Panc1 (cell line): Measurements from ENCODE around the gene UPK2. TPM values are rescaled to one million over a fixed set of nuclear protein-coding genes. Genes with fewer than 3 reads are reported as not detected.
A peak's percentile ranks its signal among the peaks of the same experiment; 100 is the strongest.

Source experiments
- ATAC-seq: fragments of 200-7000 bp; cut with Tn5 transposase; 2 replicates; pipeline ENCODE4 v1.9.1; 2020; ENCODE audit warnings: mild to moderate bottlenecking, moderate library complexity
- BruUV-seq: library from RNA; stranded (reverse); fragments of 400-500 nt; replicated peaks from 2 replicates; lab custom pipeline; 2021; lab: Mats Ljungman, UMichigan
- CTCF ChIA-PET: fragments of 300-600 bp; sonication (Branson Sonifier 250); formaldehyde crosslinking; loops from one replicate; lab custom pipeline; 2022; ENCODE audit warnings: antibody characterized with exemption; lab: Charles Lee
- POLR2A ChIA-PET: fragments of 300-600 bp; sonication (Branson Sonifier 250); formaldehyde crosslinking; loops from one replicate; lab custom pipeline; 2022; ENCODE audit warnings: antibody characterized with exemption; lab: Charles Lee
- DNase-seq: peaks from one replicate; pipeline ENCODE4 v3.0.0-alpha.2; 2010; ENCODE audit warnings: low read depth, low spot score
- H3K27ac ChIP-seq: 2 replicates; pipeline ENCODE4 v1.5.1; 2011; ENCODE audit warnings: mild to moderate bottlenecking, low read length, inconsistent platforms
- H3K27me3 ChIP-seq: fragments of 200-500 bp; sonication (Bioruptor generic); 2 replicates; pipeline ENCODE4 v1.6.0; 2014; ENCODE audit warnings: low read length, inconsistent platforms; ENCODE audit not compliant: control insufficient read depth, insufficient read depth
- H3K36me3 ChIP-seq: fragments of 200-500 bp; sonication (Bioruptor generic); 2 replicates; pipeline ENCODE4 v1.5.1; 2014; ENCODE audit warnings: inconsistent platforms, mild to moderate bottlenecking, low read length, moderate library complexity; ENCODE audit not compliant: control insufficient read depth, insufficient read depth
- H3K4me1 ChIP-seq: 2 replicates; pipeline ENCODE4 v1.5.1; 2011; ENCODE audit warnings: inconsistent platforms, mild to moderate bottlenecking, low read length, moderate library complexity; ENCODE audit not compliant: control insufficient read depth, insufficient read depth
- H3K4me3 ChIP-seq, 2 experiments: 2 replicates each; pipeline ENCODE4 v1.5.1; 2011 to 2012; ENCODE audit warnings: low read depth in 2 of 2, low read length in 2 of 2, mild to moderate bottlenecking in 2 of 2, inconsistent platforms in 1 of 2, moderate library complexity in 1 of 2
- H3K9me3 ChIP-seq: fragments of 200-500 bp; sonication (Bioruptor generic); 2 replicates; pipeline ENCODE4 v1.5.1; 2014; ENCODE audit warnings: low read depth, mild to moderate bottlenecking, inconsistent platforms, low read length, moderate library complexity; ENCODE audit not compliant: control insufficient read depth, insufficient read depth
- POLR2AphosphoS5 ChIP-seq: IDR thresholded peaks from 2 replicates; pipeline ENCODE4 v1.6.1; 2012; ENCODE audit warnings: mild to moderate bottlenecking, low read depth, low read length, moderate library complexity
- SIN3A ChIP-seq: IDR thresholded peaks from 2 replicates; pipeline ENCODE4 v1.6.1; 2012; ENCODE audit warnings: low read depth, mild to moderate bottlenecking, low read length, moderate library complexity, borderline replicate concordance; ENCODE audit not compliant: insufficient read depth
- TCF7L2 ChIP-seq: IDR thresholded peaks from 2 replicates; pipeline ENCODE4 v1.6.1; 2011; ENCODE audit warnings: mild to moderate bottlenecking, low read depth, low read length, inconsistent platforms
- in situ Hi-C: cut with HindIII; loops from 2 replicates; pipeline ENCODE4 v1.10.0; 2016; ENCODE audit warnings: low sequenced_read_pairs, low pct_unique_long_range_greater_than_20kb
- intact Hi-C: fragments of 100-400 bp; cut with micrococcal nuclease; formaldehyde crosslinking; loops from one replicate; pipeline ENCODE4 v1.10.0; 2022; ENCODE audit not compliant: unreplicated experiment
- total RNA-seq: library from RNA; stranded (reverse); gene quantifications from one replicate; pipeline ENCODE4 v1.2.1, GENCODE V29; 2021; ENCODE audit not compliant: unreplicated experiment
- TF ChIP-seq, protein P1 (sequence below): fragments of 450-650 bp; IDR thresholded peaks from 2 replicates; pipeline ENCODE4 v1.5.1; 2017; ENCODE audit warnings: mild to moderate bottlenecking
- TF ChIP-seq, protein P2 (sequence below), 2 experiments: IDR thresholded peaks; 2 replicates each; pipeline ENCODE4 v1.6.1; 2011 to 2012; ENCODE audit warnings: low read depth in 2 of 2, control low read depth in 1 of 2, low read length in 1 of 2, mild to moderate bottlenecking in 1 of 2, moderate library complexity in 1 of 2; ENCODE audit not compliant: insufficient read depth in 1 of 2

UPK2 gene
- total RNA-seq, 1 experiment from 2014 or later: 0.92 TPM

DNA sequence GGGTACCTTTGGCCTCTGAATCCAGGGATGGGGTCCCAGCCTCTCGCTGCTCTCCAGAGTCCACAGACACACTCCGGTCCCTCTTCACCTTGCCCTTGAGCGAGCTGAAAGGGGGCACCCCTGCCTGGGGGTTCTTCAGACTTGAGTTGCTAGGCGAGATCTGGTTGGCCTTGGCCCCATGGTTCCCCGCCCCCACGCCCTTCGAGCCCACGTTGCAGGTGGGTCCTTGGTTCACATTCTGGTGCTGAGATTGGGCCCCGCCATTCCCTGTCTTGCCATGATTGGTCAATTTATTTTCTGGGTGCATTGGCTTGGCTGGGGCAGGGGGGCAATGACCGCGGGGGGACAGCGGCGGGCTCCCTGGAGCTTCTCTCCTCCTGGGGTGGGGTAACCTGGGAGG, 47.8 kb upstream of the UPK2 start:
- ChIA-PET POLR2A (interaction anchor here (0.7 to 2.7 kb wide), 4 partner anchors 8 to 154 kb away, joined by 3 to 22 read pairs (median 8); partner anchors contain the start of gene BCL9L), CTCF (interaction anchor here (0.5 to 1.1 kb wide), 4 partner anchors 10 to 22 kb away, joined by 3 to 9 read pairs (median 4); partner anchors contain the start of gene BCL9L)
- in situ Hi-C loops: no loop called here
- no peaks in the 10 kb centered on the region for H3K27me3 ChIP-seq
- no peaks in the 10 kb centered on the region for H3K9me3 ChIP-seq
- H3K4me3 ChIP-seq: peak overlapping the region in 1 of 2 experiments; percentile 37; a peak in 2 of 4 replicates
- peaks cover 85% of the 10 kb centered on the region for H3K4me1 ChIP-seq
- ATAC-seq: no peak
- no peak for DNase-seq
- BruUV-seq: no TSS peak
- intact Hi-C loops: no loop called here
- peak overlapping the region; percentile 99 for H3K27ac ChIP-seq
- H3K36me3 ChIP-seq: peaks cover 9% of the 10 kb centered on the region; the same call in 1 of the 2 replicates
- TF ChIP-seq, protein P1, sequence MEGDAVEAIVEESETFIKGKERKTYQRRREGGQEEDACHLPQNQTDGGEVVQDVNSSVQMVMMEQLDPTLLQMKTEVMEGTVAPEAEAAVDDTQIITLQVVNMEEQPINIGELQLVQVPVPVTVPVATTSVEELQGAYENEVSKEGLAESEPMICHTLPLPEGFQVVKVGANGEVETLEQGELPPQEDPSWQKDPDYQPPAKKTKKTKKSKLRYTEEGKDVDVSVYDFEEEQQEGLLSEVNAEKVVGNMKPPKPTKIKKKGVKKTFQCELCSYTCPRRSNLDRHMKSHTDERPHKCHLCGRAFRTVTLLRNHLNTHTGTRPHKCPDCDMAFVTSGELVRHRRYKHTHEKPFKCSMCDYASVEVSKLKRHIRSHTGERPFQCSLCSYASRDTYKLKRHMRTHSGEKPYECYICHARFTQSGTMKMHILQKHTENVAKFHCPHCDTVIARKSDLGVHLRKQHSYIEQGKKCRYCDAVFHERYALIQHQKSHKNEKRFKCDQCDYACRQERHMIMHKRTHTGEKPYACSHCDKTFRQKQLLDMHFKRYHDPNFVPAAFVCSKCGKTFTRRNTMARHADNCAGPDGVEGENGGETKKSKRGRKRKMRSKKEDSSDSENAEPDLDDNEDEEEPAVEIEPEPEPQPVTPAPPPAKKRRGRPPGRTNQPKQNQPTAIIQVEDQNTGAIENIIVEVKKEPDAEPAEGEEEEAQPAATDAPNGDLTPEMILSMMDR: no peak
- TF ChIP-seq POLR2AphosphoS5: no peak; the same call in 1 of the 2 replicates
- TF ChIP-seq, protein P2, sequence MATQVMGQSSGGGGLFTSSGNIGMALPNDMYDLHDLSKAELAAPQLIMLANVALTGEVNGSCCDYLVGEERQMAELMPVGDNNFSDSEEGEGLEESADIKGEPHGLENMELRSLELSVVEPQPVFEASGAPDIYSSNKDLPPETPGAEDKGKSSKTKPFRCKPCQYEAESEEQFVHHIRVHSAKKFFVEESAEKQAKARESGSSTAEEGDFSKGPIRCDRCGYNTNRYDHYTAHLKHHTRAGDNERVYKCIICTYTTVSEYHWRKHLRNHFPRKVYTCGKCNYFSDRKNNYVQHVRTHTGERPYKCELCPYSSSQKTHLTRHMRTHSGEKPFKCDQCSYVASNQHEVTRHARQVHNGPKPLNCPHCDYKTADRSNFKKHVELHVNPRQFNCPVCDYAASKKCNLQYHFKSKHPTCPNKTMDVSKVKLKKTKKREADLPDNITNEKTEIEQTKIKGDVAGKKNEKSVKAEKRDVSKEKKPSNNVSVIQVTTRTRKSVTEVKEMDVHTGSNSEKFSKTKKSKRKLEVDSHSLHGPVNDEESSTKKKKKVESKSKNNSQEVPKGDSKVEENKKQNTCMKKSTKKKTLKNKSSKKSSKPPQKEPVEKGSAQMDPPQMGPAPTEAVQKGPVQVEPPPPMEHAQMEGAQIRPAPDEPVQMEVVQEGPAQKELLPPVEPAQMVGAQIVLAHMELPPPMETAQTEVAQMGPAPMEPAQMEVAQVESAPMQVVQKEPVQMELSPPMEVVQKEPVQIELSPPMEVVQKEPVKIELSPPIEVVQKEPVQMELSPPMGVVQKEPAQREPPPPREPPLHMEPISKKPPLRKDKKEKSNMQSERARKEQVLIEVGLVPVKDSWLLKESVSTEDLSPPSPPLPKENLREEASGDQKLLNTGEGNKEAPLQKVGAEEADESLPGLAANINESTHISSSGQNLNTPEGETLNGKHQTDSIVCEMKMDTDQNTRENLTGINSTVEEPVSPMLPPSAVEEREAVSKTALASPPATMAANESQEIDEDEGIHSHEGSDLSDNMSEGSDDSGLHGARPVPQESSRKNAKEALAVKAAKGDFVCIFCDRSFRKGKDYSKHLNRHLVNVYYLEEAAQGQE (IDR thresholded peaks at IDR 0.05; ENCODE audit: insufficient read depth in 1 of 2, low read depth in 2 of 2, low read length in 1 of 2): no peak

DNA sequence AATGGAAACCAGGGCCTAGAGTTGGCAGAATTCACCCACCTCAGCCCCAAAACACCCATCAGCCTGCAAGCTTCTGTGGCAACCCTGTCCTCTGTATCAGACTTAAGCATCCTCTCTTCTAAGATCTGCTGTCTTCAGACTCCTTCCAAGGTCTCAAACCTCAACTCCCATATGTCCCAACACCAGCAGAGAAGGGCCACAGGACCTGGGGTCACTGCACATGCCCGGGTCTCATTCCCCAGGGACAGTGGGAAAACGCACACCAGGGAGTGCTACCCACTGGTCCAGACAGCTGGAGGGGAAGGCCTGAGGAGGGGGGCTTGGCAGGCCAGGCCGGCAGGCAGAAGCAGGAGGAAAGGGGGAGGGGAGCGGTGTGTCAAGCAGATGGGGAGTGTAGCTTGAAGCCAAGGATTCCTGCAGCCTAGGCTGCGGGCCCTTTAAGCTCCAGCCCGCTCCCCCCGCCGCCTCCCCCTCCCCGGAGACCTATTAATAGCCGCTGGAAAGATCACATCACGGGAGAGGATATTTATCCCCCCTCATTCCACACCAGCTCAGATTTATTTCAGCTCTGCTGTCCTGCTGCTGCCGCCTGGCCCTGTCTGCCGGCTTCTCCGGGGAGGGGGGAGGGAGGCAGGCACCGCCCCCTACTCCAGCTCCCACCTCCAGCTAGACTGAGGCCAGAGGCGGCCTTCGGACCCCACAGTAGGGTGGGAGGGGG, 47.0 kb upstream of the UPK2 start:
- Histone ChIP-seq H3K4me1 (peaks cover 87% of the 10 kb centered on the region), H3K36me3 (peaks cover 7% of the 10 kb centered on the region; the same call in 1 of the 2 replicates), H3K4me3 (peak overlapping the region; percentile 29 to 37), H3K9me3 (no peaks in the 10 kb centered on the region), H3K27ac (peak overlapping the region; percentile 99), H3K27me3 (no peaks in the 10 kb centered on the region)
- CTCF ChIA-PET: interaction anchor here (0.6 to 1.1 kb wide), 8 partner anchors 17 to 941 kb away, joined by 3 to 17 read pairs (median 6); partner anchors contain the start of gene BCL9L
- DNase-seq: no peak
- TF ChIP-seq SIN3A (peak; percentile 52; the same call in 1 of the 2 replicates), POLR2AphosphoS5 (peak; percentile 77), TCF7L2 (0 out of 2 replicates have a peak, but pooled peaks have one; percentile 31)
- TF ChIP-seq, protein P1: no peak
- TF ChIP-seq, protein P2 (IDR thresholded peaks at IDR 0.05; ENCODE audit: insufficient read depth in 1 of 2, low read depth in 2 of 2, low read length in 1 of 2): no peak
- in situ Hi-C loops: no loop called here
- no TSS peak for BruUV-seq
- POLR2A ChIA-PET: interaction anchor here (0.6 to 2.7 kb wide), 6 partner anchors 13 to 465 kb away, joined by 3 to 22 read pairs (median 10); partner anchors contain the start of gene BCL9L
- intact Hi-C loops: no loop called here
- peak; percentile 11 for ATAC-seq
